ENCODE data around the gene UBXN10. TPM values are rescaled to one million over a fixed set of nuclear protein-coding genes. Genes with fewer than 3 reads are reported as not detected.

Gene UBXN10
- polyA plus RNA-seq, 3 donors, result 0.16 to 0.82 (median 0.30) TPM

DNA sequence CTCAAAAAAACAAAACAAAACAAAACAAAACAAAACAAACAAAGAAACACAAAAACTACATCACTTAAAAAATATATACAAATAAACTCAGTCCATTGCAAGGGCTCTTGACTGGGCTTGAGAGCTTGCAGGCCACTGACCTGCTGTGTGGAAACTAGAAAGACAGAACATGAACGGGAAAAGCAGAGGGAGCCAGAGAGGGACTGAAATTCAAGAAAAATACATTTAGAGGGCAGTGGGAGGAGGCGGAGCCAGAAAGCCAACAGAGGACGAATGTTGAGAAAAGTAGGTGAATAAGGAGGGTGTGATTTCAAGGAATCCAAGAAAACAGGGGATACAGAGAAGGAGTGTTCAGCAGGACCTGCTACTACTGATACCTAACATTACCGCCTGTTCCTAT lies 41.8 kb downstream of the UBXN10 start:
- Histone ChIP-seq H3K4me1 (ENCODE audit: control insufficient read depth in 1 of 2, insufficient read depth in 2 of 2, low read length in 2 of 2) (peaks cover 6 to 7% of the 10 kb centered on the region in 2 donors), H3K79me2 (ENCODE audit: insufficient read depth, low read length) (no peaks in the 10 kb centered on the region), H3K9ac (ENCODE audit: insufficient read depth, low read length, poor library complexity, severe bottlenecking) (no peak overlapping the region), H3K4me3 (replicated peaks in 1 of 3; ENCODE audit: low read depth in 2 of 3, low read length in 3 of 3) (no peak overlapping the region), H3K27me3 (ENCODE audit: control insufficient read depth in 2 of 2, insufficient read depth in 2 of 2, low read length in 2 of 2) (peaks cover 18 to 36% of the 10 kb centered on the region in 2 donors), H3K36me3 (replicated peaks in 1 of 2; ENCODE audit: control insufficient read depth in 1 of 2, insufficient read depth in 2 of 2, low read length in 2 of 2) (no peaks in the 10 kb centered on the region), H3K27ac (ENCODE audit: low read depth in 1 of 2, low read length in 2 of 2) (no peak overlapping the region), H3K4me2 (replicated peaks; ENCODE audit: extremely low read depth, low read length, poor library complexity, severe bottlenecking) (no peak overlapping the region), H2AFZ (ENCODE audit: insufficient read depth, low read depth, low read length, poor library complexity, severe bottlenecking) (no peak overlapping the region), H4K20me1 (ENCODE audit: insufficient read depth, low read length) (no peaks in the 10 kb centered on the region), H3K9me3 (replicated peaks in 1 of 2; ENCODE audit: control insufficient read depth in 1 of 2, insufficient read depth in 1 of 2, low read length in 2 of 2) (no peaks in the 10 kb centered on the region)
- Mint-ChIP-seq H3K27ac (peak overlapping the region in 1 of 7 donors; percentile 66), H3K27me3 (ENCODE audit: low read depth in 3 of 3) (peaks cover 35 to 77% (median 43%) of the 10 kb centered on the region in 3 donors), H3K4me3 (no peak overlapping the region), H3K9me3 (peaks cover 2 to 12% (median 4%) of the 10 kb centered on the region in 7 donors), H3K36me3 (no peaks in the 10 kb centered on the region), H3K4me1 (peaks cover 7% of the 10 kb centered on the region)
- WGBS (ENCODE audit: insufficient coverage), result 54% methylated on average over 2 of the region's 4 CpGs
- TF ChIP-seq, protein P1, sequence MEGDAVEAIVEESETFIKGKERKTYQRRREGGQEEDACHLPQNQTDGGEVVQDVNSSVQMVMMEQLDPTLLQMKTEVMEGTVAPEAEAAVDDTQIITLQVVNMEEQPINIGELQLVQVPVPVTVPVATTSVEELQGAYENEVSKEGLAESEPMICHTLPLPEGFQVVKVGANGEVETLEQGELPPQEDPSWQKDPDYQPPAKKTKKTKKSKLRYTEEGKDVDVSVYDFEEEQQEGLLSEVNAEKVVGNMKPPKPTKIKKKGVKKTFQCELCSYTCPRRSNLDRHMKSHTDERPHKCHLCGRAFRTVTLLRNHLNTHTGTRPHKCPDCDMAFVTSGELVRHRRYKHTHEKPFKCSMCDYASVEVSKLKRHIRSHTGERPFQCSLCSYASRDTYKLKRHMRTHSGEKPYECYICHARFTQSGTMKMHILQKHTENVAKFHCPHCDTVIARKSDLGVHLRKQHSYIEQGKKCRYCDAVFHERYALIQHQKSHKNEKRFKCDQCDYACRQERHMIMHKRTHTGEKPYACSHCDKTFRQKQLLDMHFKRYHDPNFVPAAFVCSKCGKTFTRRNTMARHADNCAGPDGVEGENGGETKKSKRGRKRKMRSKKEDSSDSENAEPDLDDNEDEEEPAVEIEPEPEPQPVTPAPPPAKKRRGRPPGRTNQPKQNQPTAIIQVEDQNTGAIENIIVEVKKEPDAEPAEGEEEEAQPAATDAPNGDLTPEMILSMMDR (IDR thresholded peaks at IDR 0.05), result no peak
- intact Hi-C loops (cut with micrococcal nuclease), result no loop called here
- no peak for DNase-seq

DNA sequence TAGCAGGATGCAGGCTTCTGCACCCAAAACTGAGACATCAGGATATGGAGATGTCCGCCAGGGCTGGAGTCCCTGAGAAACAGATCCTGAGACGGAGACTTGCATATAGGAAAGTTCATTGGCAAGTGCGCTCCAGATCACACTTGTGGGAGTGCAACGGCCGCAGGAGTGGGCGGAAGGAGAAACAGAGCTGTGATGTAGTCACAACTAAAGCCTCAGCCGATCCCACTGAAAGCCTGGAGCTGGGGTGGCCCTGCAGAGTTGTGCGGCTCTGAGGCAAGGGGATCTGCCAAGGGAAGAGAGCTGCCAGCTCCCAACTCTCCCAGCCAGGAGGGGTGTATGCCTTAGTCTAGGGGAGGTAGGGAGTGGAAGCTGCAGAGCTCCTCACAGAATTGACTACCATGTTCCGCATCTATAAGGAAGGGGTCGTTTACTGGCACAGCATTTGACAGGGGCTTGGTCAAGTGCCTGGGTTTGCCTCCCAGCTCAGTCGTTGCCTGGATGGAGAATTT lies 42.5 kb downstream of the UBXN10 start:
- Mint-ChIP-seq H3K4me3 (peak overlapping the region in 1 of 2 donors; percentile 18), H3K9me3 (peaks cover 0 to 10% (median 2%) of the 10 kb centered on the region in 7 donors)

More for the DNA sequence above, 42.5 kb downstream of the UBXN10 start:
- TF ChIP-seq, protein P1 (IDR thresholded peaks at IDR 0.05), result no peak
- H3K36me3 Mint-ChIP-seq, result no peaks in the 10 kb centered on the region
- H3K4me1 ChIP-seq (ENCODE audit: control insufficient read depth in 1 of 2, insufficient read depth in 2 of 2, low read length in 2 of 2), result peaks cover under 1 to 1% of the 10 kb centered on the region in 2 donors
- peaks cover 1% of the 10 kb centered on the region for H3K4me1 Mint-ChIP-seq
- H3K36me3 ChIP-seq (replicated peaks in 1 of 2; ENCODE audit: control insufficient read depth in 1 of 2, insufficient read depth in 2 of 2, low read length in 2 of 2), result no peaks in the 10 kb centered on the region
- no peaks in the 10 kb centered on the region for H3K9me3 ChIP-seq (replicated peaks in 1 of 2; ENCODE audit: control insufficient read depth in 1 of 2, insufficient read depth in 1 of 2, low read length in 2 of 2)
- DNase-seq, result no peak
- H3K27ac Mint-ChIP-seq, result no peak overlapping the region
- H4K20me1 ChIP-seq (ENCODE audit: insufficient read depth, low read length), result no peaks in the 10 kb centered on the region
- WGBS (ENCODE audit: insufficient coverage), result 98% methylated on average over 7 of the region's 11 CpGs
- no peak overlapping the region for H3K9ac ChIP-seq (ENCODE audit: insufficient read depth, low read length, poor library complexity, severe bottlenecking)
- peaks cover 20 to 39% of the 10 kb centered on the region in 2 donors for H3K27me3 ChIP-seq (ENCODE audit: control insufficient read depth in 2 of 2, insufficient read depth in 2 of 2, low read length in 2 of 2)
- intact Hi-C loops (cut with micrococcal nuclease), result no loop called here
- no peak overlapping the region for H3K4me3 ChIP-seq (replicated peaks in 1 of 3; ENCODE audit: low read depth in 2 of 3, low read length in 3 of 3)
- peaks cover 33 to 78% (median 43%) of the 10 kb centered on the region in 3 donors for H3K27me3 Mint-ChIP-seq (ENCODE audit: low read depth in 3 of 3)
- no peak overlapping the region for H3K4me2 ChIP-seq (replicated peaks; ENCODE audit: extremely low read depth, low read length, poor library complexity, severe bottlenecking)
- H3K27ac ChIP-seq (ENCODE audit: low read depth in 1 of 2, low read length in 2 of 2), result no peak overlapping the region
- H2AFZ ChIP-seq (ENCODE audit: insufficient read depth, low read depth, low read length, poor library complexity, severe bottlenecking), result no peak overlapping the region
- H3K79me2 ChIP-seq (ENCODE audit: insufficient read depth, low read length), result no peaks in the 10 kb centered on the region

Measured in CD14-positive monocyte (primary cell).